Right lobe of liver (tissue), 4 donors: ENCODE results near the gene CAPN13.

ENCODE experiments used
- POLR2A ChIP-seq: fragments of 450-650 bp; IDR thresholded peaks from one replicate; pipeline ENCODE4 v1.6.1; 2017; ENCODE audit warnings: antibody characterized with exemption, mild to moderate bottlenecking
- TF ChIP-seq, protein P1 (sequence below), 4 donors: fragments of 200-600 bp in 3 of 4; fragments of 450-650 bp in 1 of 4; IDR thresholded peaks; one replicate each; pipeline versions ENCODE4 v1.5.1 to v1.8.0; 2016 to 2022; ENCODE audit warnings: antibody characterized with exemption in 4 of 4, mild to moderate bottlenecking in 2 of 4
- donor health status: DM: no; HTN: no; CAD: no.
- donor health status: DM: no; HTN: no; CAD: no.
- donor health status: DM: no; HTN: yes; CAD: no.

GRCh38 chr2:30801821-30802455, 5.3 kb downstream of the CAPN13 start:
- TF ChIP-seq, protein P1, sequence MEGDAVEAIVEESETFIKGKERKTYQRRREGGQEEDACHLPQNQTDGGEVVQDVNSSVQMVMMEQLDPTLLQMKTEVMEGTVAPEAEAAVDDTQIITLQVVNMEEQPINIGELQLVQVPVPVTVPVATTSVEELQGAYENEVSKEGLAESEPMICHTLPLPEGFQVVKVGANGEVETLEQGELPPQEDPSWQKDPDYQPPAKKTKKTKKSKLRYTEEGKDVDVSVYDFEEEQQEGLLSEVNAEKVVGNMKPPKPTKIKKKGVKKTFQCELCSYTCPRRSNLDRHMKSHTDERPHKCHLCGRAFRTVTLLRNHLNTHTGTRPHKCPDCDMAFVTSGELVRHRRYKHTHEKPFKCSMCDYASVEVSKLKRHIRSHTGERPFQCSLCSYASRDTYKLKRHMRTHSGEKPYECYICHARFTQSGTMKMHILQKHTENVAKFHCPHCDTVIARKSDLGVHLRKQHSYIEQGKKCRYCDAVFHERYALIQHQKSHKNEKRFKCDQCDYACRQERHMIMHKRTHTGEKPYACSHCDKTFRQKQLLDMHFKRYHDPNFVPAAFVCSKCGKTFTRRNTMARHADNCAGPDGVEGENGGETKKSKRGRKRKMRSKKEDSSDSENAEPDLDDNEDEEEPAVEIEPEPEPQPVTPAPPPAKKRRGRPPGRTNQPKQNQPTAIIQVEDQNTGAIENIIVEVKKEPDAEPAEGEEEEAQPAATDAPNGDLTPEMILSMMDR (IDR thresholded peaks at IDR 0.05) = no peak
- no peak for TF ChIP-seq POLR2A
